ENCODE measurements around the gene TMEM98.
A peak's percentile ranks its signal among the peaks of the same experiment; 100 is the strongest.
"Not testable (repeated sequence)": the region's sequence is repeated elsewhere in the genome, so short reads cannot be mapped to it uniquely, and the experiment has no call there.

Gene TMEM98, protein sequence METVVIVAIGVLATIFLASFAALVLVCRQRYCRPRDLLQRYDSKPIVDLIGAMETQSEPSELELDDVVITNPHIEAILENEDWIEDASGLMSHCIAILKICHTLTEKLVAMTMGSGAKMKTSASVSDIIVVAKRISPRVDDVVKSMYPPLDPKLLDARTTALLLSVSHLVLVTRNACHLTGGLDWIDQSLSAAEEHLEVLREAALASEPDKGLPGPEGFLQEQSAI

GRCh38 chr17:32927724-32928585 lies at the start of gene TMEM98:
TMEM98 (plus strand) TSS chr17:32928153; CDS start chr17:32931529, 3,376 bp downstream.
- Histone ChIP-seq H3K36me3 (ENCODE audit: insufficient read depth, low read length) (peaks cover 11% of the 10 kb centered on the region), H2AFZ (ENCODE audit: low read depth, low read length) (peak within 1 kb of the TSS; percentile 82), H3K27me3 (ENCODE audit: insufficient read depth, low read length) (no peaks in the 10 kb centered on the region), H3K4me1 (ENCODE audit: insufficient read depth, low read length) (peaks cover 26% of the 10 kb centered on the region), H3K9me3 (ENCODE audit: low read length) (no peaks in the 10 kb centered on the region), H3K4me3 (ENCODE audit: low read length) (peak within 1 kb of the TSS; percentile 69)

DNA sequence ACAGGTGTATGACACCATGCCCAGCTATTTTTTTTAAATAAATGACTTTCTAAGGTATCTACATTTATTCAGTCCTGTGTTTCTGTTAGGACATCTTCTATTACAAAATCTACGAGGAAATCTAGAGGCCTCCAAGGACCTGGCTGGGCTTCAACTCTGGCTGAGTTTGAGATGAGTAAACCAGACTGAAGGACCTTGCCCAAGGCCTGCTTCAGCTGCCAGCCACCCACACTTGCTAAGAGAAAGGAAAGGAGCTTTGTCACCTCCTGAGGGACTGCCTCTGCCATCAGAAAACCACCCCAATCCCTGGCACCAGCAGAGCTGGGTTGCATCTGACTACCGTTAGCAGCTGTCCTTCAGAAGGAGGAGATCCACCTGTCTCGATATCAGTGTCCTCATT lies 49.7 kb upstream of the TMEM98 start:
- Histone ChIP-seq H3K9me3 (ENCODE audit: low read length) (no peaks in the 10 kb centered on the region), H2AFZ (ENCODE audit: low read depth, low read length) (no peak overlapping the region), H3K4me1 (ENCODE audit: insufficient read depth, low read length) (peaks cover 10% of the 10 kb centered on the region), H3K36me3 (ENCODE audit: insufficient read depth, low read length) (no peaks in the 10 kb centered on the region), H3K27me3 (ENCODE audit: insufficient read depth, low read length) (peaks cover 28% of the 10 kb centered on the region), H3K4me3 (ENCODE audit: low read length) (no peak overlapping the region)

DNA sequence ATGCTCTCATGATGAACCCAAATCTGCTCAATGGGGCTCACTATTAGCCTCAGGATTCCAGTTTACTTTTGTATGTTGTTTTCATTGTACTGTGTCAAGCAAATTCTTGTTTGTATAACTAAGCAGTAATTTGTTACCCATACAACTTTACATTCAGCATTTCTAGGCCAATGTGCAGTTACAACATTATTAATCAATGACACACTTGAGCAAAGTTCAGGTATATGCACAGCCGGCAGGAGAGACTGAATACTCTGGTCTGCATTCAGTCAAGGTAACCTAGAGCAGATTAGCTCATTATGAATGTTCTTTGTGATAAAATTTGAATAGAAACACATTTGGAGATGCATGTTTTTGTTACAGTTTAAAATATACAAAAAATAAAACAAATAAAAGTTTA lies 48.8 kb upstream of the TMEM98 start:
- peaks cover 23% of the 10 kb centered on the region for H3K27me3 ChIP-seq (ENCODE audit: insufficient read depth, low read length)
- no peak overlapping the region for H3K4me3 ChIP-seq (ENCODE audit: low read length)
- H3K4me1 ChIP-seq (ENCODE audit: insufficient read depth, low read length) = peaks cover 10% of the 10 kb centered on the region
- H3K36me3 ChIP-seq (ENCODE audit: insufficient read depth, low read length) = no peaks in the 10 kb centered on the region
- no peak overlapping the region for H2AFZ ChIP-seq (ENCODE audit: low read depth, low read length)
- no peaks in the 10 kb centered on the region for H3K9me3 ChIP-seq (ENCODE audit: low read length)

GRCh38 chr17:32880671-32881453 lies 47.1 kb upstream of the TMEM98 start:
- peaks cover 12% of the 10 kb centered on the region for H3K27me3 ChIP-seq (ENCODE audit: insufficient read depth, low read length)
- peak overlapping the region; percentile 13 for H2AFZ ChIP-seq (ENCODE audit: low read depth, low read length)
- no peak overlapping the region for H3K4me3 ChIP-seq (ENCODE audit: low read length)
- no peaks in the 10 kb centered on the region for H3K36me3 ChIP-seq (ENCODE audit: insufficient read depth, low read length)
- H3K4me1 ChIP-seq (ENCODE audit: insufficient read depth, low read length) = peaks cover 10% of the 10 kb centered on the region
- no peaks in the 10 kb centered on the region for H3K9me3 ChIP-seq (ENCODE audit: low read length)

DNA sequence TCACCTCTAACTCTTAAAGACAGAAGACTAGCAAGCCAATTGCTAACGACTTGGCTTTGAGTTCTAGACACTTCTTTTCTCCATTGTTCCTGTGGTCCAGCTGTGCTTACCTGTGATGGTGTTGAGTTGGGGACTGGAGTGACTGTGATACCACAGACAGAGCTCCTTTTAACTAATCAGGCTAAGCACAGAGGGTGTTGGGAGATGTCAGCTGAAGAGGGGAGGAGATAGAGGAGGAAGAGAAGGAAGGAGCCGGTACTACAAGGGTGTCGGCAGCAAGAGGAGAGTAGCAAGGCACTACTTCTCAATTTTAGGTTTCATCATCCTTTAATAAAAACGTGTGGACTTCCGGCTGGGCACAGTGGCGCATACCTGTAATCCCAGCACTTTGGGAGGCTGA lies 45.9 kb upstream of the TMEM98 start:
- Histone ChIP-seq H3K4me1 (ENCODE audit: insufficient read depth, low read length) (peaks cover 5% of the 10 kb centered on the region), H3K36me3 (ENCODE audit: insufficient read depth, low read length) (no peaks in the 10 kb centered on the region), H3K4me3 (ENCODE audit: low read length) (no peak overlapping the region), H3K27me3 (ENCODE audit: insufficient read depth, low read length) (peaks cover 4% of the 10 kb centered on the region), H2AFZ (ENCODE audit: low read depth, low read length) (no peak overlapping the region), H3K9me3 (ENCODE audit: low read length) (no peaks in the 10 kb centered on the region)

GRCh38 chr17:32882734-32883133 lies 45.2 kb upstream of the TMEM98 start:
- peaks cover 4% of the 10 kb centered on the region for H3K27me3 ChIP-seq (ENCODE audit: insufficient read depth, low read length)

GRCh38 chr17:32886951-32887350 lies 41.0 kb upstream of the TMEM98 start:
- not testable (repeated sequence) for H3K9me3 ChIP-seq (ENCODE audit: low read length); H2AFZ ChIP-seq (ENCODE audit: low read depth, low read length); H3K27me3 ChIP-seq (ENCODE audit: insufficient read depth, low read length); H3K36me3 ChIP-seq (ENCODE audit: insufficient read depth, low read length); H3K4me3 ChIP-seq (ENCODE audit: low read length); H3K4me1 ChIP-seq (ENCODE audit: insufficient read depth, low read length)

More at GRCh38 chr17:32882734-32883133, 45.2 kb upstream of the TMEM98 start:
- Histone ChIP-seq H2AFZ (ENCODE audit: low read depth, low read length) (no peak overlapping the region), H3K4me3 (ENCODE audit: low read length) (no peak overlapping the region), H3K4me1 (ENCODE audit: insufficient read depth, low read length) (peaks cover under 1% of the 10 kb centered on the region), H3K36me3 (ENCODE audit: insufficient read depth, low read length) (no peaks in the 10 kb centered on the region), H3K9me3 (ENCODE audit: low read length) (no peaks in the 10 kb centered on the region)

DNA sequence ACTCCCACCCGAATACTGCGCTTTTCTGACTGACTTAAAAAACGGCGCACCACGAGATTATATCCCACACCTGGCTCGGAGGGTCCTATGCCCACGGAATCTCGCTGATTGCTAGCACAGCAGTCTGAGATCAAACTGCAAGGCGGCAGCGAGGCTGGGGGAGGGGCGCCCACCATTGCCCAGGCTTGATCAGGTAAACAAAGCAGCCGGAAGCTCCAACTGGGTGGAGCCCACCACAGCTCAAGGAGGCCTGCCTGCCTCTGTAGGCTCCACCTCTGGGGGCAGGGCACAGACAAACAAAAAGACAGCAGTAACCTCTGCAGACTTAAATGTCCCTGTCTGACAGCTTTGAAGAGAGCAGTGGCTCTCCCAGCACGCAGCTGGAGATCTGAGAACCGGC lies 40.5 kb upstream of the TMEM98 start:
- not testable (repeated sequence) for H3K27me3 ChIP-seq (ENCODE audit: insufficient read depth, low read length); H3K36me3 ChIP-seq (ENCODE audit: insufficient read depth, low read length); H3K4me1 ChIP-seq (ENCODE audit: insufficient read depth, low read length); H3K9me3 ChIP-seq (ENCODE audit: low read length); H2AFZ ChIP-seq (ENCODE audit: low read depth, low read length); H3K4me3 ChIP-seq (ENCODE audit: low read length)

GRCh38 chr17:32894245-32894644 lies 33.7 kb upstream of the TMEM98 start:
- Histone ChIP-seq H2AFZ (ENCODE audit: low read depth, low read length) (no peak overlapping the region), H3K27me3 (ENCODE audit: insufficient read depth, low read length) (peaks cover 6% of the 10 kb centered on the region), H3K4me3 (ENCODE audit: low read length) (no peak overlapping the region), H3K36me3 (ENCODE audit: insufficient read depth, low read length) (no peaks in the 10 kb centered on the region), H3K4me1 (ENCODE audit: insufficient read depth, low read length) (no peaks in the 10 kb centered on the region), H3K9me3 (ENCODE audit: low read length) (no peaks in the 10 kb centered on the region)

GRCh38 chr17:32896647-32897258 lies 31.2 kb upstream of the TMEM98 start:
- H3K9me3 ChIP-seq (ENCODE audit: low read length) = no peaks in the 10 kb centered on the region
- H3K4me1 ChIP-seq (ENCODE audit: insufficient read depth, low read length) = no peaks in the 10 kb centered on the region
- H3K27me3 ChIP-seq (ENCODE audit: insufficient read depth, low read length) = peaks cover 6% of the 10 kb centered on the region
- H3K36me3 ChIP-seq (ENCODE audit: insufficient read depth, low read length) = no peaks in the 10 kb centered on the region
- no peak overlapping the region for H3K4me3 ChIP-seq (ENCODE audit: low read length)
- H2AFZ ChIP-seq (ENCODE audit: low read depth, low read length) = no peak overlapping the region

- Histone ChIP-seq H2AFZ (ENCODE audit: low read depth, low read length) (no peak overlapping the region), H3K4me3 (ENCODE audit: low read length) (no peak overlapping the region), H3K9me3 (ENCODE audit: low read length) (no peaks in the 10 kb centered on the region), H3K4me1 (ENCODE audit: insufficient read depth, low read length) (no peaks in the 10 kb centered on the region), H3K27me3 (ENCODE audit: insufficient read depth, low read length) (peaks cover 6% of the 10 kb centered on the region), H3K36me3 (ENCODE audit: insufficient read depth, low read length) (no peaks in the 10 kb centered on the region)
Observed at GRCh38 chr17:32899236-32900013, 28.5 kb upstream of the TMEM98 start.

- no peak overlapping the region for H2AFZ ChIP-seq (ENCODE audit: low read depth, low read length)
- H3K4me3 ChIP-seq (ENCODE audit: low read length) = no peak overlapping the region
- no peaks in the 10 kb centered on the region for H3K36me3 ChIP-seq (ENCODE audit: insufficient read depth, low read length)
- no peaks in the 10 kb centered on the region for H3K4me1 ChIP-seq (ENCODE audit: insufficient read depth, low read length)
- peaks cover 4% of the 10 kb centered on the region for H3K27me3 ChIP-seq (ENCODE audit: insufficient read depth, low read length)
- H3K9me3 ChIP-seq (ENCODE audit: low read length) = no peaks in the 10 kb centered on the region
Observed at GRCh38 chr17:32901743-32902142, 26.2 kb upstream of the TMEM98 start.

Data from neuron (in vitro differentiated cells).